ENCODE measurements around the gene PLA2G2F. TPM values are rescaled to one million over a fixed set of nuclear protein-coding genes. Genes with fewer than 3 reads are reported as not detected.

Gene PLA2G2F
- total and polyA plus RNA-seq, 2 of the 8 experiments (the other 6 are each of a cell fraction or from before 2014, with no cell fraction given) = not detected

GRCh38 chr1:20182415-20182814 is 43.3 kb downstream of the PLA2G2F start (continued):
- no peak for TF ChIP-seq EP300 (IDR thresholded peaks at IDR 0.05; ENCODE audit: borderline replicate concordance in 1 of 2, low read depth in 2 of 2, low read length in 2 of 2)
